ENCODE measurements around the gene ADGRL3. TPM values are rescaled to one million over a fixed set of nuclear protein-coding genes. Genes with fewer than 3 reads are reported as not detected.

ADGRL3 gene
- total and polyA plus RNA-seq, 9 donors, result 0.88 to 9.5 (median 2.5) TPM

GRCh38 chr4:61224573-61224972 lies 24.4 kb downstream of the ADGRL3 start:
- no peak overlapping the region for H3K27ac ChIP-seq
- DNase-seq, result no peak
- intact Hi-C loops (cut with DNase I), result no loop called here
- no peaks in the 10 kb centered on the region for H3K4me1 ChIP-seq (ENCODE audit: insufficient read depth)
- no peaks in the 10 kb centered on the region for H3K36me3 ChIP-seq
- no peak for TF ChIP-seq EP300 (IDR thresholded peaks at IDR 0.05)
- TF ChIP-seq POLR2A (IDR thresholded peaks at IDR 0.05), result no peak
- TF ChIP-seq CTCF (IDR thresholded peaks at IDR 0.05), result no peak
- no peaks in the 10 kb centered on the region for H3K27me3 ChIP-seq
- H3K9me3 ChIP-seq, result no peaks in the 10 kb centered on the region
- 87 to 92% (median 87%) methylated on average over 8 of the region's 8 CpGs for WGBS, 3 donors
- H3K4me3 ChIP-seq, result no peak overlapping the region

GRCh38 chr4:61225656-61226055 lies 25.5 kb downstream of the ADGRL3 start:
- no peak overlapping the region for H3K4me3 ChIP-seq
- TF ChIP-seq EP300 (IDR thresholded peaks at IDR 0.05), result no peak
- no peak for TF ChIP-seq POLR2A (IDR thresholded peaks at IDR 0.05)
- no peak for TF ChIP-seq CTCF (IDR thresholded peaks at IDR 0.05)
- H3K27ac ChIP-seq, result no peak overlapping the region
- intact Hi-C loops (cut with DNase I), result no loop called here
- no peaks in the 10 kb centered on the region for H3K27me3 ChIP-seq
- no peak for DNase-seq
- H3K36me3 ChIP-seq, result no peaks in the 10 kb centered on the region
- H3K9me3 ChIP-seq, result no peaks in the 10 kb centered on the region
- no peaks in the 10 kb centered on the region for H3K4me1 ChIP-seq (ENCODE audit: insufficient read depth)
- WGBS, 3 donors, result 88 to 95% (median 93%) methylated on average over 1 of the region's 1 CpG

- H3K36me3 ChIP-seq, result no peaks in the 10 kb centered on the region
- H3K9me3 ChIP-seq, result no peaks in the 10 kb centered on the region
- intact Hi-C loops (cut with DNase I), result no loop called here
- TF ChIP-seq EP300 (IDR thresholded peaks at IDR 0.05) (no peak), CTCF (IDR thresholded peaks at IDR 0.05) (no peak), POLR2A (IDR thresholded peaks at IDR 0.05) (no peak)
- H3K27me3 ChIP-seq, result no peaks in the 10 kb centered on the region
- WGBS, 3 donors, result 77 to 82% (median 78%) methylated on average over 7 of the region's 7 CpGs
- H3K4me1 ChIP-seq (ENCODE audit: insufficient read depth), result no peaks in the 10 kb centered on the region
- no peak overlapping the region for H3K4me3 ChIP-seq
- no peak for DNase-seq
- H3K27ac ChIP-seq, result no peak overlapping the region
Measured at GRCh38 chr4:61231421-61231820, 31.3 kb downstream of the ADGRL3 start.

- DNase-seq, result no peak
- Histone ChIP-seq H3K9me3 (no peaks in the 10 kb centered on the region), H3K27ac (no peak overlapping the region), H3K27me3 (no peaks in the 10 kb centered on the region), H3K36me3 (no peaks in the 10 kb centered on the region), H3K4me1 (ENCODE audit: insufficient read depth) (no peaks in the 10 kb centered on the region), H3K4me3 (no peak overlapping the region)
- intact Hi-C loops (cut with DNase I), result no loop called here
- no peak for TF ChIP-seq EP300 (IDR thresholded peaks at IDR 0.05)
- TF ChIP-seq CTCF (IDR thresholded peaks at IDR 0.05), result no peak
- no peak for TF ChIP-seq POLR2A (IDR thresholded peaks at IDR 0.05)
- WGBS, 3 donors, result 79 to 90% (median 82%) methylated on average over 1 of the region's 1 CpG
Measured at GRCh38 chr4:61239250-61239649, 39.1 kb downstream of the ADGRL3 start.

GRCh38 chr4:61243962-61244361 lies 43.8 kb downstream of the ADGRL3 start:
- Histone ChIP-seq H3K4me1 (ENCODE audit: insufficient read depth) (no peaks in the 10 kb centered on the region), H3K27me3 (no peaks in the 10 kb centered on the region), H3K4me3 (no peak overlapping the region), H3K9me3 (no peaks in the 10 kb centered on the region), H3K36me3 (no peaks in the 10 kb centered on the region), H3K27ac (no peak overlapping the region)
- intact Hi-C loops (cut with DNase I), result no loop called here
- TF ChIP-seq CTCF (IDR thresholded peaks at IDR 0.05) (no peak), EP300 (IDR thresholded peaks at IDR 0.05) (no peak), POLR2A (IDR thresholded peaks at IDR 0.05) (no peak)
- DNase-seq, result no peak
- 13 to 58% (median 44%) methylated on average over 2 of the region's 2 CpGs for WGBS, 3 donors
